HCT116 (cell line): ENCODE results near the gene FAM111A. TPM values are rescaled to one million over a fixed set of nuclear protein-coding genes. Genes with fewer than 3 reads are reported as not detected.

Experiments used
- ATAC-seq: fragments of 200-7000 bp; cut with Tn5 transposase; 2 replicates; pipeline ENCODE4 v1.9.1; 2020; ENCODE audit warnings: mild to moderate bottlenecking, moderate library complexity
- BruUV-seq: library from RNA; stranded (reverse); fragments of 400-500 nt; replicated peaks from 2 replicates; lab custom pipeline; 2021; lab: Mats Ljungman, UMichigan
- CTCF ChIA-PET: fragments of 300-600 bp; sonication (Branson Sonifier 250); formaldehyde crosslinking; loops from one replicate; lab custom pipeline; 2021; ENCODE audit warnings: antibody characterized with exemption; lab: Charles Lee
- POLR2A ChIA-PET: fragments of 300-600, 350-600 bp; sonication (Branson Sonifier 250); formaldehyde crosslinking; loops from one replicate; lab custom pipeline; 2021; ENCODE audit warnings: antibody characterized with exemption; lab: Charles Lee
- RAD21 ChIA-PET, 2 experiments: fragments of 300-600 bp; sonication (Branson Sonifier 250); formaldehyde crosslinking; loops; one replicate each; lab custom pipeline; 2023; ENCODE audit warnings: low total read pairs in 2 of 2; ENCODE audit not compliant: uncharacterized antibody in 2 of 2, unreplicated experiment in 2 of 2, low non-redundant PET in 1 of 2; lab: Charles Lee
- DNase-seq: peaks from one replicate; pipeline ENCODE4 v3.0.0-alpha.2; 2010; ENCODE audit warnings: low read depth, low spot score
- H2AFZ ChIP-seq: fragments of 200-600 bp; shearing (Covaris generic), sonication (generic); 2 replicates; pipeline ENCODE4 v1.6.1; 2017; ENCODE audit warnings: low read depth, mixed run types, mixed read lengths, antibody characterized with exemption, low read length; ENCODE audit not compliant: poor library complexity, severe bottlenecking
- H3K27ac ChIP-seq: 2 replicates; pipeline ENCODE4 v1.5.1; 2012; ENCODE audit warnings: low read depth, low read length
- H3K27me3 ChIP-seq: fragments of 200-600 bp; sonication (generic); 2 replicates; pipeline ENCODE4 v1.6.1; 2016; ENCODE audit warnings: mixed run types, low read length, mixed read lengths; ENCODE audit not compliant: insufficient read depth
- H3K36me3 ChIP-seq, 2 experiments: fragments of 200-500 bp in 1 of 2; fragments of 200-600 bp in 1 of 2; sonication (Bioruptor generic) in 1 of 2; sonication (generic) in 1 of 2; 2 replicates each; pipeline versions ENCODE4 v1.5.1 to v1.6.1; 2014 to 2016; ENCODE audit warnings: low read length in 2 of 2, inconsistent platforms in 1 of 2, mixed read lengths in 1 of 2, mixed run types in 1 of 2; ENCODE audit not compliant: insufficient read depth in 2 of 2, control insufficient read depth in 1 of 2
- H3K4me1 ChIP-seq, 2 experiments: fragments of 200-600 bp in 1 of 2; sonication (generic) in 1 of 2; 2 replicates each; pipeline versions ENCODE4 v1.5.1 to v1.6.1; 2012 to 2017; ENCODE audit warnings: low read length in 2 of 2, inconsistent platforms in 1 of 2, mild to moderate bottlenecking in 1 of 2, mixed read lengths in 1 of 2, mixed run types in 1 of 2, moderate library complexity in 1 of 2; ENCODE audit not compliant: insufficient read depth in 2 of 2, control insufficient read depth in 1 of 2
- H3K4me2 ChIP-seq: fragments of 200-600 bp; sonication (generic); 2 replicates; pipeline ENCODE4 v1.6.1; 2017; ENCODE audit warnings: mixed run types, low read length, mixed read lengths
- H3K4me3 ChIP-seq, 2 experiments: fragments of 200-600 bp in 1 of 2; sonication (generic) in 1 of 2; replicated peaks in 1 of 2; 2 replicates each; pipeline ENCODE4 v1.5.1; 2011 to 2016; ENCODE audit warnings: low read length in 2 of 2, control low read depth in 1 of 2, low read depth in 1 of 2, mild to moderate bottlenecking in 1 of 2, mixed read lengths in 1 of 2, mixed run types in 1 of 2
- H3K79me2 ChIP-seq: fragments of 200-600 bp; sonication (generic); 2 replicates; pipeline ENCODE4 v1.6.1; 2017; ENCODE audit warnings: mild to moderate bottlenecking, mixed run types, low read length, moderate library complexity, mixed read lengths; ENCODE audit not compliant: insufficient read depth
- H3K9ac ChIP-seq: fragments of 200-600 bp; sonication (generic); 2 replicates; pipeline ENCODE4 v1.6.1; 2016; ENCODE audit warnings: low read length, mixed read lengths
- H3K9me2 ChIP-seq: fragments of 200-600 bp; sonication (generic), shearing (Covaris generic); 2 replicates; pipeline ENCODE4 v1.6.1; 2017; ENCODE audit warnings: mixed run types, mild to moderate bottlenecking, moderate library complexity; ENCODE audit not compliant: insufficient read depth
- H3K9me3 ChIP-seq, 2 experiments: fragments of 200-500 bp in 1 of 2; fragments of 200-600 bp in 1 of 2; sonication (Bioruptor generic) in 1 of 2; sonication (generic) in 1 of 2; 2 replicates each; pipeline ENCODE4 v1.6.1; 2014 to 2017; ENCODE audit warnings: low read length in 2 of 2, mixed read lengths in 2 of 2, inconsistent platforms in 1 of 2, low read depth in 1 of 2, mild to moderate bottlenecking in 1 of 2, mixed run types in 1 of 2, moderate library complexity in 1 of 2; ENCODE audit not compliant: control insufficient read depth in 1 of 2, insufficient read depth in 1 of 2
- H4K20me1 ChIP-seq: fragments of 200-600 bp; sonication (generic), shearing (Covaris generic); 2 replicates; pipeline ENCODE4 v1.6.1; 2017; ENCODE audit warnings: mixed run types, mild to moderate bottlenecking, moderate library complexity; ENCODE audit not compliant: insufficient read depth
- CBX3 ChIP-seq: IDR thresholded peaks from 2 replicates; pipeline ENCODE4 v1.6.1; 2012; ENCODE audit warnings: low read depth
- FOSL1 ChIP-seq: IDR thresholded peaks from 2 replicates; pipeline ENCODE4 v1.6.1; 2012; ENCODE audit warnings: low read depth
- POLR2AphosphoS5 ChIP-seq: IDR thresholded peaks from 2 replicates; pipeline ENCODE4 v1.6.1; 2011; ENCODE audit warnings: mild to moderate bottlenecking, low read depth, low read length, moderate library complexity
- ZNF274 ChIP-seq: fragments of 200-500 bp; sonication (Bioruptor generic); IDR thresholded peaks from 2 replicates; pipeline ENCODE4 v1.6.1; 2014; ENCODE audit warnings: mild to moderate bottlenecking, low read depth, low read length, inconsistent platforms
- intact Hi-C: fragments of 100-400 bp; cut with micrococcal nuclease; formaldehyde crosslinking; loops from 2 replicates; pipeline ENCODE4 v1.10.0; 2022
- total RNA-seq: library from RNA; stranded (reverse); gene quantifications from one replicate; pipeline ENCODE4 v1.2.1, GENCODE V29; 2021; ENCODE audit not compliant: unreplicated experiment
- TF ChIP-seq, protein P1 (sequence below): IDR thresholded peaks from 2 replicates; pipeline ENCODE4 v1.6.1; 2012
- TF ChIP-seq, protein P2 (sequence below): IDR thresholded peaks from 2 replicates; pipeline ENCODE4 v1.6.1; 2011; ENCODE audit warnings: mild to moderate bottlenecking, low read length, moderate library complexity; ENCODE audit not compliant: insufficient replicate concordance; ENCODE audit errors: extremely low read depth

The FAM111A gene
- total RNA-seq, 1 experiment from 2014 or later, result 30.3 TPM

DNA sequence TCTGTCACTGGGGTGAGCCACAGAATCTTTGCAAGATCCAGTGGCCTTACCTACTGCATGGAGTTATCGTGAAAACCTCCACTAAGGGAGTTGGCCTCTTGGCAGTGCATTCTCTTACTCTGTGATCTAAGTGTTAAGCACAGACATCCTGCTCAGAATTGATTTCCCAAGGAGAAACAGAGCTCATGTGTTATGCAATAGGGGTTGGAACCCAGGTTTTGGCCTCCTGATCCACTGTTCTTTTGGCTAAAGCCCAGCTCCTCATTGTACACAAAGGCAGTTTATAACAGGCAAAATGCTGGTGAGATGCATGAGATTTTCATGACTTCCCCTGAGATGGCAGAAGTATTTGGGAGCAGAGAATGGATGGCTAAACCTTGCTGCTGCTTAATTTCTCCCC lies 41.1 kb downstream of the FAM111A start:
- no TSS peak for BruUV-seq
- Histone ChIP-seq H3K9me3 (no peaks in the 10 kb centered on the region), H2AFZ (no peak overlapping the region), H3K4me2 (no peak overlapping the region), H4K20me1 (no peaks in the 10 kb centered on the region), H3K9ac (no peak overlapping the region), H3K4me3 (no peak overlapping the region), H3K27me3 (no peaks in the 10 kb centered on the region), H3K27ac (no peak overlapping the region), H3K4me1 (peaks cover 13 to 20% of the 10 kb centered on the region in 2 experiments; a peak in 3 of 4 replicates), H3K9me2 (no peaks in the 10 kb centered on the region), H3K79me2 (no peaks in the 10 kb centered on the region), H3K36me3 (no peaks in the 10 kb centered on the region)
- DNase-seq (no peak), ATAC-seq (no peak)
- POLR2A ChIA-PET, result no interaction called here
- intact Hi-C loops, result no loop called here
- CTCF ChIA-PET, result interaction anchor here (4.9 kb wide), 1 partner anchor 12 kb away, joined by 37 read pairs; the partner anchor contains the start of gene DTX4
- RAD21 ChIA-PET, result no interaction called here
- TF ChIP-seq ZNF274, result no peak
- TF ChIP-seq, protein P1, sequence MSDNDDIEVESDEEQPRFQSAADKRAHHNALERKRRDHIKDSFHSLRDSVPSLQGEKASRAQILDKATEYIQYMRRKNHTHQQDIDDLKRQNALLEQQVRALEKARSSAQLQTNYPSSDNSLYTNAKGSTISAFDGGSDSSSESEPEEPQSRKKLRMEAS, result no peak
- TF ChIP-seq FOSL1, result no peak
- no peak for TF ChIP-seq CBX3
- TF ChIP-seq, protein P2, sequence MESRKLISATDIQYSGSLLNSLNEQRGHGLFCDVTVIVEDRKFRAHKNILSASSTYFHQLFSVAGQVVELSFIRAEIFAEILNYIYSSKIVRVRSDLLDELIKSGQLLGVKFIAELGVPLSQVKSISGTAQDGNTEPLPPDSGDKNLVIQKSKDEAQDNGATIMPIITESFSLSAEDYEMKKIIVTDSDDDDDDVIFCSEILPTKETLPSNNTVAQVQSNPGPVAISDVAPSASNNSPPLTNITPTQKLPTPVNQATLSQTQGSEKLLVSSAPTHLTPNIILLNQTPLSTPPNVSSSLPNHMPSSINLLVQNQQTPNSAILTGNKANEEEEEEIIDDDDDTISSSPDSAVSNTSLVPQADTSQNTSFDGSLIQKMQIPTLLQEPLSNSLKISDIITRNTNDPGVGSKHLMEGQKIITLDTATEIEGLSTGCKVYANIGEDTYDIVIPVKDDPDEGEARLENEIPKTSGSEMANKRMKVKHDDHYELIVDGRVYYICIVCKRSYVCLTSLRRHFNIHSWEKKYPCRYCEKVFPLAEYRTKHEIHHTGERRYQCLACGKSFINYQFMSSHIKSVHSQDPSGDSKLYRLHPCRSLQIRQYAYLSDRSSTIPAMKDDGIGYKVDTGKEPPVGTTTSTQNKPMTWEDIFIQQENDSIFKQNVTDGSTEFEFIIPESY, result no peak
- TF ChIP-seq POLR2AphosphoS5, result no peak
